GM19467 (cell line): ENCODE data around the gene IGF2.

Experiments used
- ATAC-seq: cut with Tn5 transposase; IDR thresholded peaks from one replicate; pipeline ENCODE4 v1.9.1; 2021; ENCODE audit warnings: mild to moderate bottlenecking, moderate library complexity; ENCODE audit not compliant: unreplicated experiment

Gene IGF2

DNA sequence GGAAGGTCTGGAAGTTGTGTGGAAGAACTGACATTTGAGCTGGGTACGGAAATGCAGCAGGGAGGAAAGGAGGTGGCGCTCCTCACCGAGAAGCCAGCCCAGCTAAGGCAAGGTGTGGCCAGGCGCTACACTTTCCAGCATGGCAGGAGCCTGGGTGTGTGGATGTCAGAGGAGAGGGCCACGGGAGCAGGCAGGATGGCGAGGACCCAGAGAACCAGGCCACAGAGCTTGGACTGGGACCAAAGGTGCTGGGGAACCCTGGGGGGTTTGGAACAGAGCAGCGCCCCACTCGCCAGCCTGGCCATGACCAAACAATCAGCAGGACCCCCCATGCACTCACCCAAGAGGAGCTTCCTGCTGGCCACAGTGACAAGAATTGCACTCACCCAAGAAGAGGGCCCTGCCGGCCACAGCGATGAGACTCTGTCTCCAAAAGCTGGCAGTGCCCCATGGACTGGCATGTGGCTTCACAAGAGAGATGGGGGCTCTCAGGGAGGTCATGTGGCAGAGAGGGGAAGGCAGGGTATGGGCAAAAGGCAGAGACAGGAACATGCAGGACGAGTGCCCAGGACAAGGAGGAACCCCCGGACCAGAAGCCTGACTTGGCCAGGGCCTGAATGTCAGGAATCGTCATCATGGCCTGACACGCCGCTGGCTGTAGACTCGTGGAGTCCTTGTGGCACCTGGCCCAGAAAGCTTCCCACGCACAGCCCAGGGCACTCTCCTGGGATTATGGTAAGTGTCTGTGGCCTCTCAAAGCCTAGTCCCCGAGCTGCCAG lies 45.4 kb downstream of the IGF2 start:
- no peak for ATAC-seq

DNA sequence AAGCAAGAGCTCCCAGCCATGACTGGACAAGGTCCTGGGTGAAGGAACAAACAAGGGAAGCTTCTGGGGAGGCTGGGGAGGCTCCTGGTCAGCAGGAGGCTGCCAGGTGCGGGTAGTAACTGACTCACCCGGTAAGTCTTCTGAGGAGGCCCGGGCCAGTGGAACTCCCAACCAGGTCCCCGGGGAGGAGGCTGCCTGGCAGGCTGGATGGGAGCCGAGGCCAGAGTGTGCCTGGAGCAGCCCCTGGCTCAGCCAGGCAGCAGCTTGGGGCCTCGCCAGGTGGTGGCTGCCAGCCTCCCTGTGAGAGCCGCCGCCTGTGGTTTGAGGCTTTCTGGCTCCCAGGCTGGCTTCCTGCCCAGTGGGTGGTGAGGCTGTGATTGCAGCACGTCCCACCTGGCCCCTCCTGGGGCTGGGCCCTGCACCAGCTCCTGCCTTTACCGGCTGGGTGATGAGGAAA lies 46.2 kb downstream of the IGF2 start:
- no peak for ATAC-seq

DNA sequence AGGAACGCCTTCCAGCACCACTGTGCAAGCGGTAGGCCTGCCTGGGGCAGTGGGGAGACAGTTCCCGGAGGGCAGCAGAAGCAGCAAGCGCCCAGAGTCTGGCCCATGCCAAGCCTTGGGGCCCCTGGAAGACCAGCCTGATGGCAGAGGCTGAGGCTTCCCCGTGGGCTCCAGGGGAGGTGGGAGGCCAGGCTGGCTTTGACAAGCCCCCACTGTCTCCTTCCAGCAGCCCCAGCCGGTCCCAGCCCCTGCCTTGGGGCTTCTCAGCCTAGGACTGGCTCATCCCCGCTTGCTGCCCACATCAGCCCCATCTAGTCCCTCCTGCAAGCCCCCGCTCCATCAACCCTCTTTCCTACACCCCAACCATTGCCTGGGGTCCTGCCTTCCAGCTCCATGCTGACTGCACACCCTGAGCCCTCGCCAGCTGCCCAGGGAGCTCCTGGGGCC lies 46.7 kb downstream of the IGF2 start:
- no peak for ATAC-seq

DNA sequence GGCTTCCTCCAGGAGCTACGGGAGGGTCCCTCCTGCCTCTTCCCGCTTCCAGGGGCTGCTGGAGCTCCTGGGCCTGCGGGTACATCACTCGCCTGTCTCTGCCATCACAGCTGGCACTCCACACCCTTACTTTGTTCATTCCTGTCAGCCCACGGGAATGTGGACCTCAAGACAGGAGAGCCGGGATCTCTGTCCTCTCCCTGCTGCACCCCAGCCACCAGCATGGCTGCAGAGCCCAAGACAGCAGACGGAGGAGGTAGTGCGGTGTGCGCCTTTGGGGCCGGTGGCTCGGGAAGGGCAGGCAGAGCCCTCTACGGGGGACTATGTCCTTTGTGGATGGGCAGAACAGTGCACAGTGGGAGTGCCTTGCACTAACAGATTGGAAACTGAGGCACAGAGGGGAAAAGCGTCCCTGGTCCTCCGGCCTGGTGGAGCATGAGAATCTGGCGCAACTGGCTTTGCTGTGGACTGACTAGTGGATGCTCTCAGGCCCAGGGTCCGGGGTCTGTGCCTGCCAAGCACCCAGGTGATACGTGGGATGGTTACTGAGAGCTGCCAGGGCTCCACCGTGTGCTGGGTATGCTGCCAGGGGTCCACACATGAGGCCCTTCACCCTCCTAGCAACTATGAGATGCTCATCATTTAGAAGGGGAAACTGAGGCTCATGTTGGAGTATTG lies 47.3 kb downstream of the IGF2 start:
- no peak for ATAC-seq

DNA sequence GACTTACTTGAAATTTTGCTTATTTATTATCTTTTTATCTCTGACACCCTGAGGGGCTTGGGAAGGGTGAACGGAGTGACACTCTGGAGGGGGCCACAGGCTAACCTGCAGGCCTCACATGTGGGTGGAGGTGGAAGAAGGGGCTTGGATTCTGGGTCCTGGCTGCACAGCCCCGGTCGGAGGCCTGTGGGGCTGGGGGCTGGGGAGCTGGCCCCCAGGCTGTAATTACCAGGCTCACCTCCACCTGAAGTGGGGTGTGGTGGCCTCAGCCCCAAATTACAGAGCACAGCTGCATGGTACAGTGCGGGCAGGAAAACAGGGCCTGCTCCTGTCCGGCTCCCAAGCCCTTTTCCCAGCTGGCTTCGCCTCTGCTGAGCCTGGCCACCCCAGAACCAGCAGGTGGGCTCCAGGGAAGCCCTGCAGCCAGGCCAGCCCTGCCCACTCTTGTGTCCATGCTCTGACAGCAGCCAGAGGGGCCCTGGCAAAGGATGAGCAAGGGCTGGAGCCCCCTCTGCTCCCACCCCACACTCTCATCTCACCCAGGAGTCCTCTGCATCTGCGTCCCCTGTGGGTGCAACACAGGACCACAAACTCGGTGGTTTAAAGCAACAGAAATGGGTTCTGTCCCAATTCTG lies 48.0 kb downstream of the IGF2 start:
- ATAC-seq: no peak

DNA sequence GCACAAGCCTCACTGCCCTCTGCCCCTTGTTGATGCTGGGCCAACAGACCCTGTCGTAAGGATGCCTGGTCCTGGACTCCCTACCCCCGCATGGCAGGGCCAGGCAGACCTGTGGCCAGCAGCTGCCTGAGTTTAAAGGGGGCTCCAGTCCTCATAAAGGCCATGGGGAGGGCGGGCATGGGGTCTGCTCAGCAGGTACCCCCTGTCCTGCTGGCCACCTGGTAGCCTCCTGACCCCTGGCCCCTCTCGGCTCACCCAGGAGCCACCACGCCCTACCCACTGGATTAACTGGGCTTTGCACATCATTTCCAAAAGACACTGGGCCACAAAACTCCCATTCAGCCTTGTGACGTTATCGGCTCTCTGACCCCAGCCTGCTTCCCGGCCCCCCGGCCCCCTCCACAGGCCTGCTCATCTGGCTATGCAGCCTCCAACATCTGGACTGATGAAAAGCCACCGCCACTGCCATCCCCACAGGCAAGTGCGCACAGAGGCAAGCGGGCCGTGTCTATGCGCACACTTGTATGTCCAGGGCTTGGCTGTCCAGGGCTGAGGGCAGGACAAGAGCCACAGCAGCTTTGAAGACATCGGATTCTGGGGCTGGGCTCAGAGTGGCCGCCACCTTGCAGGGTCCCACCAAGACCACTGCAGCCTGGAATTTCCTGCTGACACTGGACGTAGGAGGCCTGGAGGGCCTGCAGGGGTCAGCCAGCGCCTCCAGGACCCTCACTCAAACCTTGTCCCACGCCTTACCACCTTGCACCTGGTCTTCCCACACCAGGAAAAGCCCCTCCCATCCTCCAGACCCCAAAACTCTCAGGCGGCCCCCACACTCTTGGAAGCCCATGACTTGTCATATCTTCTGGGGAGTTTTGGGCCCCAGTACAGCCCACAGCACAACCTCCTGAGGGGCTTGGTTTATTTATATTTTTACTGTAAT lies 48.7 kb downstream of the IGF2 start:
- no peak for ATAC-seq

DNA sequence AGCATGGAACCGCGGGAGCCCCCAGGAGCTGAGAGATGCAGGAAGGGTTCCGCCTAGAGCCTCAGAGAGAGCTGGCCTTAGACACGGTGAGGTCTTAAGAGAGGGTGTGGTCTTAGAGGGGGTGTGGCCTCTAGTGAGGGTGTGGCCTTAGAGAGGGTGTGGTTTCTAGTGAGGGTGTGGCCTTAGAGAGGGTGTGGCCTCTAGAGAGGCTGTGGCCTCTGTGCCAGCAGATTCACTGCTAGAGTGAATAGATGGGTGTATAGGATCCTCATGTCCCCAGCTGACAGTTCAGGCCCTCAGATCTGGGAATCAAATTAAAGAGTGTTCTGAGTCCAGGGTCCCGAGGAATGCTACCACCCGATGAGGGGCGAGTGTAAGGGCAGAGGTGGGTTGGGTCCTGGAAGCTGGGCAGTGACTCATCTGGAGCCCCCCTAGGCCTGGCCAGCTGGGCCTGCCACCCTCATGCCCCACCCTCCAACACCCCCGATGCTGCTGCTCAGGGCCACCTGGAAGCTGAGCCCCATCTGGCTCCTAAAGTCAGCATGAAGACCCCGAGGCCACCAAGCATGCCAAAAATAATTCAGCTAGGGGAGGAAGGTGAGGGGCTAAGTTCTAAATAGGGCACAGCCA lies 49.5 kb downstream of the IGF2 start:
- ATAC-seq: no peak

DNA sequence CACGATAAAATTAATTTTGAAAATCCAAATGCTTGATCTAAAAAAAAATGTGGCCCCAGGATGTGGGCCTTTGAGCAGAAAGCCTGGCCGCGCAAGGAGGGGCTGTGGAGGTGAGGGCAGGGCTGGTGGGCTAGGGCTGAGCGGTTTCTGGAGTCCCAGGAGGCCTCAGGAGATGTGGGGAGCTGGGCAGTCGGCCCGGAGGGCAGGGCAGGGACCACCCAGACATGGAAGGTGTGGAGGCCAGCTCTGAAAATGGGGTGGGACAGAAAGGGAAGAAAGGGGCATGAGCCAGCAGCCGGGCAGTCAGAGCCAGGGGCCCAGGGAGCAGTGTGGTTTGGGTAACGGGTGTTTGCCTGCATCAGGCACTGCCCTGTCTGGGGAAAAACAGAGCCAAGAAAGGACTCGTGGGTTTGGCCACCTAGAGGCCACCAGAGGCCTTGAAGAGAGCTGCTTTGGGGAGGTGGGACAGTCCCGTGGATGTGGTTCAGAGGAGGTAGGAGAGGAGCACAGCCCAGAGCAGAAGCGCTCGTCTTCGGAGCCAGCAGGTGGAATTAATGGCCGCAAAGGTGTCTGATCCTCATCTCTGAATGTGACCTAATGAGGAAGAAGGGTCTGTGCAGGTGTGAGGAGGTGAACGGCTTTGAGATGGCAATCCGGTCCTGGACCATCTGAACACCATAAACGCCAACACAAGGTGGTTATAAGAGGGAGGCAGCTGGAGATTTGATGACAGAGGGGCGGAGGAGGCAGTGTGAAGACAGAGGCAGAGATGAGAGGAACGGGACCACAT lies 50.2 kb downstream of the IGF2 start:
- no peak for ATAC-seq

DNA sequence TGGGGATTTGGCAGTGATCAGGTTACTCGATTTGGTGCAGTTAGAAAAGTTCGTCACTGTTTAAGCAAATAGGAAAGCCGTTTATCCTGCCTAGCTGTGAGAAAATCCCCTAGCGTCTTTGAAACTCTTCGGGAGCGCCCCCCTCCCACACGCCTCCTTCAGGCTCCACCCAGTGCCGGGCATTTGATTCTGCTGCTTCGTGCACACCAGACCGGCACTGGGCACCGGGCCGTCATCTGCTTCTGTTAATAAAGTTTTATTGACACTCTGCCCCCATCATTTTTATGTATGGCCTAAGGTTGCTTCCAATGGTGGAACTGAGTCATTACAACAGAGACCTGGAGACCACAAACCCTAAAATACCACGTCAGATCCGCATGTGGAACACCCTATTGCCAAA lies 50.9 kb downstream of the IGF2 start:
- no peak for ATAC-seq

DNA sequence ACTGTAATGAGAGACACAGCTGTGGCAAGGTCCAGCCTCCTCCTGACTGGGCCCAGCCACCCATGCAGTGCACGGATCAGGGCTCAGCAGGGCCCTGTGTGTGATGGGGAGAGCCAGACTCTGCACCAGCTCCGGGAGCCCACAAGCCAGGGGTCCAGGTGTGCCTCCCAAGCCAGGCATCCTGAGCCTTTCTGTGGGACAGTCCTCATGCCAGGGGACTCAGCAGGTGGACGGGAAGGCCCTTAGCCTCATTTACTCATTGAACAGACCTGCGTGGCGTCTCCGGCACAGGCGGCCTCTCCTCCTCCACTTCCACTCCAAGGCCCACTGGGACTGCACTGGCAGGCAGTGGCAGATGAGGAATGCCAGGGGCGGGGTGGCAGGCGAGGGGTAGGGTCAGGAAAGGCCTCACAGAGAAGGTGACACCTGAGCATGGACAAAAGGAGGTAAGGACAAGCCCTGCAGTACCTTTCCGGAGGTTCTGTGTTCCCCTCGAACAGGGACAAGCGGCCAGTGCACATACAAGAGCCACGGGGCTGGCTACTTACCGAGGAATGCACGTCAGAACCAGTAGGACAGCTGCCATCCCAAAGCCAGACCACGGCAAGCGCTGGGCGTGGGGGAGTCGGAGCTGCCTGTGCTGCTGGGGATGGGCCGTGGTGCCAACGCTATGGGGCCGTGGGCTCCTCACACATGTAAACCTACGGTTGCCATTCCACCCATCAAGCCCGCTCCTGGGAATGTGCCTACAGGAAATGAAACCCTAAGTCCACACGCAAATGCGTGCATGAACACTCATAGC lies 52.7 kb downstream of the IGF2 start:
- no peak for ATAC-seq

DNA sequence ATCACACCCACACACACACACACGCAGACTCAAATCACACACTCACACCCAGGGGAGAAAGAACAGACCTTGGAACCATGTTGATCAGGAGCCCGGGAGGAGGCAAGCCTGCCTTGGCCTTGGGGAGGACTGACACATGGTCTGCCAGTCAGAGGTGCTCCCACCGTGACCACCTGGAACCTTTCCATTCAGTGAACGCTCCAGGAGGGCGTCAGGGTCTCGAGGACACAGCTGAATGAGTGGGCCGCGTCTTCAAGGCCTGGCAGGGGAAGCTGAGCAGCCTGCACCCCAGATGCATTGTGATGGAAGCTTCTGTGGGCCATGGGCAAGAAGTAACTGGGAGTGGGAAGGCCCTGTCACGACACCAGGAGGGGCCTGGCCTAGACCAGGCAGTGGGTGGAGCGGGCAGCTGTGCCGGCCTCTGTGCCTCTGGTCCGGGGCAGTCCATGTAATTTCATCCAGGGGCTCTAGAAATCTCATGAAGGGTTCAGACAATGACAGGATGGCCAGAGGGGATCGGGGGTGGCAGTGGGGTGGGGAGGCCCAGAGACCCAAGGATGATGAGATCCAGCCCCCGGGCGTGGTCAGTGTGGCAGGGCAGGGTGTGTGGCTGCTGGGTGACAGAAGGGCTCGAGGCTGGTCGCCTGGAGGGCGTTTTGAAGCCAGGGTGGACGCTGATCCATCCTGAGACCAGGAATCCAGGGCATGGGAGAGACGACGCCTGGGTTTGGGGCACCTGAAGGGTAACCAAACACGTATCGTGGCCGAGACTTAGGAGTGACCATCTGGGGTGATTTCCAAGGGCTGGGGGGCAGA lies 53.7 kb downstream of the IGF2 start:
- ATAC-seq: no peak

DNA sequence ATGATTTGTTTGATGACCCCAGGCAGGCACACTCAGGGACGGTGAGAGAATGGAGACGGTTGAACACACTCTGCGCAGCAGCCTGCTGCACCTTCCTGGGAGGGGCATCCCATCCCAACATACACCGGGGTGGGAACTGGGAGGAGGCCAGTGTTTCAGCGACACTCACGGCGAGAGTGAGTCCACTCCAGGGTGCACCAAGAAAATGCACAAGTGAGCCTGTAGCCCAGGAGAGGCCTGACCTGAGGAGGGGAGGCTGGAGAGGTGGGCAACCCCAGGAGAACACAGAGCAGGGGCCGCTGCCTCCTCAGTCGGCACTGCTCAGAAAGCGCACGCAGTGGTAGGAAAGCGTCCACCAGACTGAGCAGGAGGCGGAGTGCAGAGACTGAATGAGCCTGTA lies 54.5 kb downstream of the IGF2 start:
- ATAC-seq: no peak
